ENCODE results near the gene ORAI2.

DNA sequence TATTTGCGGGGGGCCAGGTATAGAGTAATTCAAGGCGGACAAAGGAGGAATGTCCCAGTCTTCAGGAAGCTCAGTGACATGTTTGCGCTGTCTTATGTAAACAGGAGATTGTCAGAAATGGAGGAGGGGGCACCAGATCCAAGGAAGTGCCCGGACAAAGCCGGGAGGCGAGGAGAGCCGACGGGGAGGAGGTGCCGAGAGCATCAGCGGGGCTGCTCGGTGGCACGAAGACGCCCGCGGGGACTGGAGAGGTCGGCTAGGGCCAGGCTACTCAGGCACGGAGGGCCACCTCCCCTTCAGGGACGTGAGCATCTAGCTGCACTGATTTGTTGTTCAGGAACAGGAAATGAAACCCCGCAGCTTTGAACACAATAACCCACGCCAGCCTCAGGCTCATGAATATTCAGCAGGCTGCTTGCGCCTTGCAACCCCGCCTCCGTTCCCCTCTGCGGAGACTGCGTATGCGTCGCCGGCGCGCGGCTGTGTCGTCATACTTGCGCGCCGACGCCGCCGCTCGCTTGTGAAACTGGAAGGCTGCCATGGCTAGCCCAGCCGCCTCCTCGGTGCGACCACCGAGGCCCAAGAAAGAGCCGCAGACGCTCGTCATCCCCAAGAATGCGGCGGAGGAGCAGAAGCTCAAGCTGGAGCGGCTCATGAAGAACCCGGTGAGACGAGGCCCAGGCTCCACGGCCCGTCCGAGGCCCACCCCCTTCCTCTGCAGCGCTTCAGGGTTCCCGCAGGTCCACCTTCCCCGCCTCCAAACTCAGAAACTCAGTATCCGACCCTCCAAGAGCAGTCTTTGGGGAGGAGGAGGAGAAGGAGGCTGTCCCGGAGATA is 37.3 kb upstream of the ORAI2 start, which contains the start of gene PRKRIP1:
- TF ChIP-seq HOXA7 (CRISPR knock-in tag; IDR thresholded peaks at IDR 0.05) (peak; percentile 85; the same call in 1 of the 2 replicates), CEBPB (IDR thresholded peaks at IDR 0.05) (peak in 1 of 2 experiments; percentile 58; a peak in 1 of 4 replicates), KDM5A (IDR thresholded peaks at IDR 0.05) (peak; percentile 81), POLR2A (IDR thresholded peaks at IDR 0.05; ENCODE audit: low read length) (peak; percentile 8; the same call in 1 of the 2 replicates), CHD4 (IDR thresholded peaks at IDR 0.05; ENCODE audit: borderline replicate concordance) (no peak), EHMT2 (IDR thresholded peaks at IDR 0.05; ENCODE audit: low read depth) (no peak), HEYL (CRISPR knock-in tag; IDR thresholded peaks at IDR 0.05) (no peak)
- TF ChIP-seq, protein P1, sequence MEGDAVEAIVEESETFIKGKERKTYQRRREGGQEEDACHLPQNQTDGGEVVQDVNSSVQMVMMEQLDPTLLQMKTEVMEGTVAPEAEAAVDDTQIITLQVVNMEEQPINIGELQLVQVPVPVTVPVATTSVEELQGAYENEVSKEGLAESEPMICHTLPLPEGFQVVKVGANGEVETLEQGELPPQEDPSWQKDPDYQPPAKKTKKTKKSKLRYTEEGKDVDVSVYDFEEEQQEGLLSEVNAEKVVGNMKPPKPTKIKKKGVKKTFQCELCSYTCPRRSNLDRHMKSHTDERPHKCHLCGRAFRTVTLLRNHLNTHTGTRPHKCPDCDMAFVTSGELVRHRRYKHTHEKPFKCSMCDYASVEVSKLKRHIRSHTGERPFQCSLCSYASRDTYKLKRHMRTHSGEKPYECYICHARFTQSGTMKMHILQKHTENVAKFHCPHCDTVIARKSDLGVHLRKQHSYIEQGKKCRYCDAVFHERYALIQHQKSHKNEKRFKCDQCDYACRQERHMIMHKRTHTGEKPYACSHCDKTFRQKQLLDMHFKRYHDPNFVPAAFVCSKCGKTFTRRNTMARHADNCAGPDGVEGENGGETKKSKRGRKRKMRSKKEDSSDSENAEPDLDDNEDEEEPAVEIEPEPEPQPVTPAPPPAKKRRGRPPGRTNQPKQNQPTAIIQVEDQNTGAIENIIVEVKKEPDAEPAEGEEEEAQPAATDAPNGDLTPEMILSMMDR (IDR thresholded peaks at IDR 0.05) = no peak
- TF ChIP-seq, protein P2, sequence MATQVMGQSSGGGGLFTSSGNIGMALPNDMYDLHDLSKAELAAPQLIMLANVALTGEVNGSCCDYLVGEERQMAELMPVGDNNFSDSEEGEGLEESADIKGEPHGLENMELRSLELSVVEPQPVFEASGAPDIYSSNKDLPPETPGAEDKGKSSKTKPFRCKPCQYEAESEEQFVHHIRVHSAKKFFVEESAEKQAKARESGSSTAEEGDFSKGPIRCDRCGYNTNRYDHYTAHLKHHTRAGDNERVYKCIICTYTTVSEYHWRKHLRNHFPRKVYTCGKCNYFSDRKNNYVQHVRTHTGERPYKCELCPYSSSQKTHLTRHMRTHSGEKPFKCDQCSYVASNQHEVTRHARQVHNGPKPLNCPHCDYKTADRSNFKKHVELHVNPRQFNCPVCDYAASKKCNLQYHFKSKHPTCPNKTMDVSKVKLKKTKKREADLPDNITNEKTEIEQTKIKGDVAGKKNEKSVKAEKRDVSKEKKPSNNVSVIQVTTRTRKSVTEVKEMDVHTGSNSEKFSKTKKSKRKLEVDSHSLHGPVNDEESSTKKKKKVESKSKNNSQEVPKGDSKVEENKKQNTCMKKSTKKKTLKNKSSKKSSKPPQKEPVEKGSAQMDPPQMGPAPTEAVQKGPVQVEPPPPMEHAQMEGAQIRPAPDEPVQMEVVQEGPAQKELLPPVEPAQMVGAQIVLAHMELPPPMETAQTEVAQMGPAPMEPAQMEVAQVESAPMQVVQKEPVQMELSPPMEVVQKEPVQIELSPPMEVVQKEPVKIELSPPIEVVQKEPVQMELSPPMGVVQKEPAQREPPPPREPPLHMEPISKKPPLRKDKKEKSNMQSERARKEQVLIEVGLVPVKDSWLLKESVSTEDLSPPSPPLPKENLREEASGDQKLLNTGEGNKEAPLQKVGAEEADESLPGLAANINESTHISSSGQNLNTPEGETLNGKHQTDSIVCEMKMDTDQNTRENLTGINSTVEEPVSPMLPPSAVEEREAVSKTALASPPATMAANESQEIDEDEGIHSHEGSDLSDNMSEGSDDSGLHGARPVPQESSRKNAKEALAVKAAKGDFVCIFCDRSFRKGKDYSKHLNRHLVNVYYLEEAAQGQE (IDR thresholded peaks at IDR 0.05) = peak; percentile 16; the same call in 1 of the 2 replicates
